SH-SY5Y (cell line): ENCODE measurements around the gene ARG2.

Experiments
- GATA2 ChIP-seq: IDR thresholded peaks from 2 replicates; pipeline ENCODE4 v1.6.1; 2011; ENCODE audit warnings: mild to moderate bottlenecking, low read depth, low read length
- GATA3 ChIP-seq: IDR thresholded peaks from 2 replicates; pipeline ENCODE4 v1.6.1; 2011; ENCODE audit warnings: low read depth, mild to moderate bottlenecking, low read length, moderate library complexity

DNA sequence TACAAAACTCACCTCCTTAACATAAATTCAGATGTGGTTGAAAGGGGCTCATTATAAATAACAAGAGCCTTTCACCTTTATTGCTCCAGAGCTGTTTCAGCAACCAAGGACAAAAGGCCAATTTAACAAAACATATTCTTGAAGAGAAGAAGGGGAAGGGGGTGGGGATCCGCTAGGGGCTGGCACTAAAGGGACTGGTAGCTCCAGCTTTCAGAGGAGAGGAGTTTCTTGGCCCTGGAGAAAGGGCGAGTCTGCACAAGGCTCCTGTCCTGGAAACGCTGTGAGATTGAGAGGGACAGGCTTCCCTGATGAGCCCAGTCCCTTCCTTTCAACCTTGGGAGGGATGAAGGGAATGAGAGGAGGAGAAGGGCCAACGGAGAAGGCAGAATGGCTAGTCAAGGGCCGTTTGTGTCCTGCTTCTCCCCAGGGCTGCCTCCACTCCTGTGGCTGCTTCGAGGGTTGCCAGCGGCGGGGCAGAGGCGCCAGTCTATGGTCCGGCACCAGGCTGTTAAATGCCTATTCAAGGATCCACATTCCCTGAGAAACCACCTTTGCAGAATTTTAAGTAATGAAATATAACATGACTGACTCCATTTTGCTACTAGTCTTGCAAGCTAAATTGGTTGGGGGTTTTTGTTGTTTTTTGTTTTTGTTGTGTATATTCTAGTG lies 9.9 kb upstream of the ARG2 start:
- no peak for TF ChIP-seq GATA2
- TF ChIP-seq GATA3, result no peak
